Measurements from ENCODE around the gene PCNX2. TPM values are rescaled to one million over a fixed set of nuclear protein-coding genes. Genes with fewer than 3 reads are reported as not detected.
A peak's percentile ranks its signal among the peaks of the same experiment; 100 is the strongest.
"Not testable (repeated sequence)": the region's sequence is repeated elsewhere in the genome, so short reads cannot be mapped to it uniquely, and the experiment has no call there.

The PCNX2 gene
- total RNA-seq, 2 donors from 2014 or later = 23.9 to 39.1 TPM

DNA sequence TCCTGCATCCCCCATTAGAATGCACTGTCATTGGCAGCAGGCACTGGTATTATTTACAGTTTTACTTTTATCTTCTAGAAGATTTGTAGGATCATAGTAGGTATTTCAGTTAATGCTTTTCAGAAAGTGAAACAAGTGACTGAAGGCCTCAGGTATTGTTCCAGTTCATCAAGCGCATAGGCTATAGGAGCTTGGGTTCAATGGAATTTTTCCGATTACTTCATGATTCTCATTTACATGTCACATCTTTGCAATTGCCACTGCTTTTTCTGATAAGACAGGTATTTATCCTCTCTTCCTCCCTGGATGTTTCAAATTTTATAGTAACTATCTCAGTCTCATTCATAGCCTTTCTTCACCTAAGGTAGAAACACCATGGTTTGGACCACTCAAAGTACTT lies 183.8 kb downstream of the PCNX2 start:
- peaks cover 5% of the 10 kb centered on the region for H3K36me3 ChIP-seq (ENCODE audit: control insufficient read depth, insufficient read depth, low read length)
- H3K27ac ChIP-seq (ENCODE audit: low read depth, low read length) = no peak overlapping the region
- H3K9me3 Mint-ChIP-seq = no peaks in the 10 kb centered on the region
- H3K4me1 ChIP-seq (ENCODE audit: control insufficient read depth, insufficient read depth, low read length) = peaks cover 9% of the 10 kb centered on the region
- H3K9ac ChIP-seq (ENCODE audit: extremely low read depth, low read length, poor library complexity, severe bottlenecking) = no peak overlapping the region
- H3K4me3 Mint-ChIP-seq = no peak overlapping the region
- TF ChIP-seq, protein P1, sequence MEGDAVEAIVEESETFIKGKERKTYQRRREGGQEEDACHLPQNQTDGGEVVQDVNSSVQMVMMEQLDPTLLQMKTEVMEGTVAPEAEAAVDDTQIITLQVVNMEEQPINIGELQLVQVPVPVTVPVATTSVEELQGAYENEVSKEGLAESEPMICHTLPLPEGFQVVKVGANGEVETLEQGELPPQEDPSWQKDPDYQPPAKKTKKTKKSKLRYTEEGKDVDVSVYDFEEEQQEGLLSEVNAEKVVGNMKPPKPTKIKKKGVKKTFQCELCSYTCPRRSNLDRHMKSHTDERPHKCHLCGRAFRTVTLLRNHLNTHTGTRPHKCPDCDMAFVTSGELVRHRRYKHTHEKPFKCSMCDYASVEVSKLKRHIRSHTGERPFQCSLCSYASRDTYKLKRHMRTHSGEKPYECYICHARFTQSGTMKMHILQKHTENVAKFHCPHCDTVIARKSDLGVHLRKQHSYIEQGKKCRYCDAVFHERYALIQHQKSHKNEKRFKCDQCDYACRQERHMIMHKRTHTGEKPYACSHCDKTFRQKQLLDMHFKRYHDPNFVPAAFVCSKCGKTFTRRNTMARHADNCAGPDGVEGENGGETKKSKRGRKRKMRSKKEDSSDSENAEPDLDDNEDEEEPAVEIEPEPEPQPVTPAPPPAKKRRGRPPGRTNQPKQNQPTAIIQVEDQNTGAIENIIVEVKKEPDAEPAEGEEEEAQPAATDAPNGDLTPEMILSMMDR (conservative IDR thresholded peaks at IDR 0.05) = no peak
- H3K27me3 Mint-ChIP-seq (ENCODE audit: insufficient read depth) = no peaks in the 10 kb centered on the region
- peaks cover 51% of the 10 kb centered on the region for H3K4me1 Mint-ChIP-seq
- peak overlapping the region; percentile 99 for H3K27ac Mint-ChIP-seq
- peaks cover 15% of the 10 kb centered on the region for H3K36me3 Mint-ChIP-seq (ENCODE audit: low read depth)
- no peaks in the 10 kb centered on the region for H3K9me3 ChIP-seq (ENCODE audit: control insufficient read depth, low read length)
- no peak for DNase-seq
- WGBS, 2 experiments (ENCODE audit: insufficient coverage in 1 of 2, insufficient read length in 1 of 2) = 96 to 98% methylated on average over 2 of the region's 2 CpGs
- H3K27me3 ChIP-seq (ENCODE audit: control insufficient read depth, insufficient read depth, low read length, poor library complexity, severe bottlenecking) = no peaks in the 10 kb centered on the region
- no peak overlapping the region for H3K4me3 ChIP-seq (ENCODE audit: low read length)

DNA sequence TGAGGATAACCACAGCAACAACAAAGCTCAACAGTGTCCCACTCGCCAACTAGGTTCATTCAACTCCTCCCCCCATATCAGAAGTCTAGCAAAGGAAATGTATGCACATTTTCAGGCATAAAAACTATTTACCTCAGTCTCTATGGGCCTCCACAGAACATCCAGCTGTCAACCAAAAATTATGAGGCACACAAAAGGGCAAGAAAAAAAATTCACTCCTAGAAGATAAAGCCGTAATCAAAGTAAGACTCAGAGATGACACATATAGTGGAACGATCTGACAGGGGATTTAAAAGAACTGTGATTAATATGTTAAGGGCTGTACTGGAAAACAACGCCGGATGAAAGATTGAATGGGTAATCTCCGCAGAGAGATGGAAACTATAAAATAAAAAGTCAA lies 186.4 kb downstream of the PCNX2 start:
- H3K36me3 ChIP-seq (ENCODE audit: control insufficient read depth, insufficient read depth, low read length) = peaks cover 5% of the 10 kb centered on the region
- H3K27ac ChIP-seq (ENCODE audit: low read depth, low read length) = no peak overlapping the region

DNA sequence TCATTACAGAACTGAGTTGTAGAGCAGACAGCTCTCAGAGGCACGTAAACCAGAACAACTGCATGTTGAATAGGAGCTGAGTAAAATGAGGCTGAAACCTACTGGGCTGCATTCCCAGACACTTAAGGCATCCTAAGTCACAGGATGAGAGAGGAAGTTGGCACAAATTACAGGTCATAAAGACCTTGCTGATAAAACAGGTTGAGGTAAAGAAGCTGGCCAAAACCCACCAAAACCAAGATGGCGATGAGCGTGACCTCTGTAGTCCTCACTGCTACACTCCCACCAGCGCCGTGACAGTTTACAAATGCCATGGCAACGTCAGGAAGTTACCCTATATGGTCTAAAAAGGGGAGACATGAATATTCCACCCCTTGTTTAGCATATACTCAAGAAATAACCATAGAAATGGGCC lies 187.8 kb downstream of the PCNX2 start:
- DNase-seq = not testable (repeated sequence)

More for the DNA sequence above, 186.4 kb downstream of the PCNX2 start:
- no peaks in the 10 kb centered on the region for H3K9me3 Mint-ChIP-seq
- H3K27me3 ChIP-seq (ENCODE audit: control insufficient read depth, insufficient read depth, low read length, poor library complexity, severe bottlenecking) = no peaks in the 10 kb centered on the region
- H3K4me1 Mint-ChIP-seq = peaks cover 36% of the 10 kb centered on the region
- H3K36me3 Mint-ChIP-seq (ENCODE audit: low read depth) = peaks cover 20% of the 10 kb centered on the region
- H3K4me3 Mint-ChIP-seq = no peak overlapping the region
- H3K9ac ChIP-seq (ENCODE audit: extremely low read depth, low read length, poor library complexity, severe bottlenecking) = no peak overlapping the region
- H3K9me3 ChIP-seq (ENCODE audit: control insufficient read depth, low read length) = no peaks in the 10 kb centered on the region
- peak overlapping the region; percentile 10 for H3K27ac Mint-ChIP-seq
- 79 to 94% methylated on average over 5 to 6 of the region's 6 CpGs for WGBS, 2 experiments (ENCODE audit: insufficient coverage in 1 of 2, insufficient read length in 1 of 2)
- no peak for DNase-seq
- H3K4me3 ChIP-seq (ENCODE audit: low read length) = no peak overlapping the region
- peaks cover 6% of the 10 kb centered on the region for H3K4me1 ChIP-seq (ENCODE audit: control insufficient read depth, insufficient read depth, low read length)
- no peaks in the 10 kb centered on the region for H3K27me3 Mint-ChIP-seq (ENCODE audit: insufficient read depth)
- TF ChIP-seq, protein P1 (conservative IDR thresholded peaks at IDR 0.05) = no peak

DNA sequence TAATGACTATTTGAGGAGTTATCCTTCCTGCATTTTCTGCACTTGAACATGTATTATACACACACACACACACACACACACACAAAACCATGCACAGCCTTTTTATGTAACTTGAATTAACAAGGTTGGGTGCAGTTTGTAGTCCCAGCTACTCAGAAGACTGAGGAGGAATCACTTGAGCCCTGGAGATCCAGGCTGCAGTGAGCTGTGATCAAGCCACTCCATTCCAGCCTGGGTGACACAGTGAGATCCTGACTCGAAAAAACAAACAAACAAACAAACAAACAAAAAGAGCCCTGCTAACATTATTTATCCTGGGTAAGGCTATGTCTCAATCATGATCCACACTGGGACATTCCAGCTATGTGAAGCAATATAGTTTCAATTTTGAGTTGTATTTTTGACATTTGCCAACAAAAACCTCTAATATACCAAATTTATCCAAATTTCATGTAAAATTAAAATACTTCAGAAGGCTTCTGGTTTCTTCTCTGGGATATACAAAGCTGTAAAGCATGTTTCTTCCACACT lies 188.3 kb downstream of the PCNX2 start:
- no peaks in the 10 kb centered on the region for H3K27me3 Mint-ChIP-seq (ENCODE audit: insufficient read depth)
- no peaks in the 10 kb centered on the region for H3K9me3 Mint-ChIP-seq
- 82% methylated on average over 1 of the region's 1 CpG; no CpG with 5 or more reads in 1 of the 2 experiments for WGBS, 2 experiments (ENCODE audit: insufficient coverage in 1 of 2, insufficient read length in 1 of 2)
- DNase-seq = no peak
- Histone ChIP-seq H3K36me3 (ENCODE audit: control insufficient read depth, insufficient read depth, low read length) (peaks cover 5% of the 10 kb centered on the region), H3K4me1 (ENCODE audit: control insufficient read depth, insufficient read depth, low read length) (no peaks in the 10 kb centered on the region), H3K27ac (ENCODE audit: low read depth, low read length) (no peak overlapping the region), H3K4me3 (ENCODE audit: low read length) (no peak overlapping the region), H3K9me3 (ENCODE audit: control insufficient read depth, low read length) (no peaks in the 10 kb centered on the region), H3K27me3 (ENCODE audit: control insufficient read depth, insufficient read depth, low read length, poor library complexity, severe bottlenecking) (no peaks in the 10 kb centered on the region), H3K9ac (ENCODE audit: extremely low read depth, low read length, poor library complexity, severe bottlenecking) (no peak overlapping the region)
- no peak overlapping the region for H3K4me3 Mint-ChIP-seq
- H3K36me3 Mint-ChIP-seq (ENCODE audit: low read depth) = peaks cover 20% of the 10 kb centered on the region
- TF ChIP-seq, protein P1 (conservative IDR thresholded peaks at IDR 0.05) = no peak
- H3K27ac Mint-ChIP-seq = peak overlapping the region; percentile 52
- peaks cover 17% of the 10 kb centered on the region for H3K4me1 Mint-ChIP-seq

More for the DNA sequence above, 187.8 kb downstream of the PCNX2 start:
- not testable (repeated sequence) for H3K27ac ChIP-seq (ENCODE audit: low read depth, low read length); H3K4me3 ChIP-seq (ENCODE audit: low read length); H3K9me3 Mint-ChIP-seq; H3K9ac ChIP-seq (ENCODE audit: extremely low read depth, low read length, poor library complexity, severe bottlenecking); H3K27me3 Mint-ChIP-seq (ENCODE audit: insufficient read depth); H3K4me3 Mint-ChIP-seq; H3K36me3 ChIP-seq (ENCODE audit: control insufficient read depth, insufficient read depth, low read length); H3K9me3 ChIP-seq (ENCODE audit: control insufficient read depth, low read length); H3K27me3 ChIP-seq (ENCODE audit: control insufficient read depth, insufficient read depth, low read length, poor library complexity, severe bottlenecking); H3K4me1 ChIP-seq (ENCODE audit: control insufficient read depth, insufficient read depth, low read length)
- Mint-ChIP-seq H3K4me1 (peaks cover 23% of the 10 kb centered on the region), H3K36me3 (ENCODE audit: low read depth) (peaks cover 20% of the 10 kb centered on the region), H3K27ac (peak overlapping the region; percentile 37)
- 90 to 99% methylated on average over 2 to 6 of the region's 6 CpGs for WGBS, 2 experiments (ENCODE audit: insufficient coverage in 1 of 2, insufficient read length in 1 of 2)

Data from endodermal cell (in vitro differentiated cells).